CD14-positive monocyte (primary cell): ENCODE measurements around the gene PUM2. TPM values are rescaled to one million over a fixed set of nuclear protein-coding genes. Genes with fewer than 3 reads are reported as not detected.

ENCODE experiments used
- DNase-seq, 3 donors: peaks; one replicate each; pipeline ENCODE4 v3.0.0-alpha.2; 2011 to 2022
- H2AFZ ChIP-seq: 2 replicates; pipeline ENCODE4 v1.6.0; 2012; ENCODE audit warnings: mild to moderate bottlenecking, low read depth, low read length, inconsistent platforms; ENCODE audit not compliant: insufficient read depth, poor library complexity, severe bottlenecking
- H3K27ac ChIP-seq, 2 donors: 1 replicate in 1 of 2; 2 replicates in 1 of 2; pipeline ENCODE4 v1.5.1; 2012 to 2013; ENCODE audit warnings: low read length in 2 of 2, control low read depth in 1 of 2, inconsistent platforms in 1 of 2, low read depth in 1 of 2, mild to moderate bottlenecking in 1 of 2
- H3K27me3 ChIP-seq, 2 donors: one replicate each; pipeline versions ENCODE4 v1.6.0 to v1.6.1; 2011 to 2013; ENCODE audit warnings: low read length in 2 of 2; ENCODE audit not compliant: control insufficient read depth in 2 of 2, insufficient read depth in 2 of 2
- H3K36me3 ChIP-seq, 2 donors: replicated peaks in 1 of 2; 1 replicate in 1 of 2; 2 replicates in 1 of 2; pipeline versions ENCODE4 v1.5.1 to v1.6.1; 2012 to 2013; ENCODE audit warnings: low read length in 2 of 2, control low read depth in 1 of 2, inconsistent platforms in 1 of 2, mild to moderate bottlenecking in 1 of 2; ENCODE audit not compliant: insufficient read depth in 2 of 2, control insufficient read depth in 1 of 2
- H3K4me1 ChIP-seq, 2 donors: 1 replicate in 1 of 2; 2 replicates in 1 of 2; pipeline versions ENCODE4 v1.5.1 to v1.6.1; 2012 to 2013; ENCODE audit warnings: low read length in 2 of 2, control low read depth in 1 of 2, inconsistent platforms in 1 of 2, mild to moderate bottlenecking in 1 of 2, moderate library complexity in 1 of 2; ENCODE audit not compliant: insufficient read depth in 2 of 2, control insufficient read depth in 1 of 2
- H3K4me2 ChIP-seq: replicated peaks from 2 replicates; pipeline ENCODE3; 2012; ENCODE audit warnings: low read length, moderate library complexity, mild to moderate bottlenecking; ENCODE audit not compliant: poor library complexity, severe bottlenecking; ENCODE audit errors: extremely low read depth
- H3K4me3 ChIP-seq, 3 experiments: fragments of 200-600 bp in 1 of 3; sonication (generic) in 1 of 3; replicated peaks in 1 of 3; 1 replicate in 2 of 3; 2 replicates in 1 of 3; pipeline ENCODE4 v1.5.1; 2011 to 2013; ENCODE audit warnings: low read length in 3 of 3, mild to moderate bottlenecking in 3 of 3, control low read depth in 2 of 3, low read depth in 2 of 3, inconsistent platforms in 1 of 3, moderate library complexity in 1 of 3
- H3K79me2 ChIP-seq: 2 replicates; pipeline ENCODE4 v1.6.0; 2012; ENCODE audit warnings: mild to moderate bottlenecking, control low read depth, inconsistent platforms, low read length, moderate library complexity; ENCODE audit not compliant: insufficient read depth
- H3K9ac ChIP-seq: 2 replicates; pipeline ENCODE4 v1.6.0; 2017; ENCODE audit warnings: low read length, mild to moderate bottlenecking; ENCODE audit not compliant: insufficient read depth, poor library complexity, severe bottlenecking
- H3K9me3 ChIP-seq, 2 donors: replicated peaks in 1 of 2; 1 replicate in 1 of 2; 2 replicates in 1 of 2; pipeline versions ENCODE4 v1.5.1 to v1.6.1; 2012 to 2013; ENCODE audit warnings: low read length in 2 of 2, control low read depth in 1 of 2; ENCODE audit not compliant: control insufficient read depth in 1 of 2, insufficient read depth in 1 of 2
- H4K20me1 ChIP-seq: 2 replicates; pipeline ENCODE4 v1.6.0; 2012; ENCODE audit warnings: mild to moderate bottlenecking, low read length, control low read depth, moderate library complexity; ENCODE audit not compliant: insufficient read depth
- H3K27ac Mint-ChIP-seq, 7 donors: one replicate each; pipeline ENCODE4 v1.8.0; 2020; ENCODE audit warnings: mild to moderate bottlenecking in 7 of 7, mixed read lengths in 7 of 7, moderate library complexity in 6 of 7, inconsistent platforms in 2 of 7
- H3K27me3 Mint-ChIP-seq, 3 donors: one replicate each; pipeline ENCODE4 v1.8.0; 2021 to 2022; ENCODE audit warnings: low read depth in 3 of 3, mild to moderate bottlenecking in 3 of 3, mixed read lengths in 3 of 3, moderate library complexity in 3 of 3, inconsistent platforms in 1 of 3
- H3K36me3 Mint-ChIP-seq, 2 donors: one replicate each; pipeline ENCODE4 v1.8.0; 2020; ENCODE audit warnings: mixed read lengths in 2 of 2, inconsistent platforms in 1 of 2, mild to moderate bottlenecking in 1 of 2
- H3K4me1 Mint-ChIP-seq: one replicate; pipeline ENCODE4 v1.8.0; 2020; ENCODE audit warnings: mild to moderate bottlenecking, mixed read lengths
- H3K4me3 Mint-ChIP-seq, 2 donors: one replicate each; pipeline ENCODE4 v1.8.0; 2020; ENCODE audit warnings: mild to moderate bottlenecking in 2 of 2, mixed read lengths in 2 of 2, moderate library complexity in 1 of 2
- H3K9me3 Mint-ChIP-seq, 7 donors: one replicate each; pipeline ENCODE4 v1.8.0; 2020 to 2022; ENCODE audit warnings: mixed read lengths in 7 of 7, mild to moderate bottlenecking in 6 of 7, moderate library complexity in 6 of 7, inconsistent platforms in 2 of 7
- CTCF ChIP-seq: fragments of 200-600 bp; IDR thresholded peaks from one replicate; pipeline ENCODE4 v1.8.0; 2022; ENCODE audit warnings: antibody characterized with exemption, mild to moderate bottlenecking
- WGBS: methylation state at CpG from one replicate; pipeline ENCODE4 v1.1.5; 2013; ENCODE audit warnings: missing lambda C conversion rate; ENCODE audit not compliant: insufficient coverage; 5-methylcytosine and 5-hydroxymethylcytosine counted together
- intact Hi-C, 2 donors: fragments of 100-400 bp; cut with micrococcal nuclease; formaldehyde crosslinking; loops; one replicate each; pipeline versions ENCODE4 v1.15.0 to v1.15.1; 2023
- polyA plus RNA-seq, 3 donors: library from polyadenylated mRNA; depleted of rRNA in 1 of 3; unstranded in 2 of 3; stranded (reverse) in 1 of 3; fragments of 300-500 nt in 2 of 3; fragments of >200 nt in 1 of 3; fragmentation: Illumina TruSeq in 2 of 3; gene quantifications; 1 replicate in 2 of 3; 2 replicates in 1 of 3; pipeline ENCODE4 v1.2.3, GENCODE V29; 2012 to 2021

PUM2 gene
- polyA plus RNA-seq, 3 donors, result 7.2 to 22.4 (median 8.3) TPM

- H3K4me1 ChIP-seq, result no peaks in the 10 kb centered on the region
- H3K4me1 Mint-ChIP-seq, result no peaks in the 10 kb centered on the region
- H3K79me2 ChIP-seq, result no peaks in the 10 kb centered on the region
- H3K27ac ChIP-seq, result no peak overlapping the region
- no peaks in the 10 kb centered on the region for H3K36me3 Mint-ChIP-seq
- H3K27me3 ChIP-seq, result no peaks in the 10 kb centered on the region
- no peak for DNase-seq
- 73% methylated on average over 1 of the region's 2 CpGs for WGBS
- no peaks in the 10 kb centered on the region for H3K9me3 ChIP-seq
- no peak overlapping the region for H3K27ac Mint-ChIP-seq
- no peaks in the 10 kb centered on the region for H3K36me3 ChIP-seq
- no peak overlapping the region for H2AFZ ChIP-seq
- no peaks in the 10 kb centered on the region for H3K9me3 Mint-ChIP-seq
- peaks cover 0 to 7% (median 2%) of the 10 kb centered on the region in 3 donors for H3K27me3 Mint-ChIP-seq
- no peak overlapping the region for H3K4me3 ChIP-seq
- H3K9ac ChIP-seq, result no peak overlapping the region
- TF ChIP-seq CTCF, result no peak
- intact Hi-C loops, result no loop called here
- H3K4me3 Mint-ChIP-seq, result no peak overlapping the region
- no peaks in the 10 kb centered on the region for H4K20me1 ChIP-seq
- H3K4me2 ChIP-seq, result no peak overlapping the region
These were observed 34.3 kb upstream of the PUM2 start for GRCh38 chr2:20384953-20385352.

DNA sequence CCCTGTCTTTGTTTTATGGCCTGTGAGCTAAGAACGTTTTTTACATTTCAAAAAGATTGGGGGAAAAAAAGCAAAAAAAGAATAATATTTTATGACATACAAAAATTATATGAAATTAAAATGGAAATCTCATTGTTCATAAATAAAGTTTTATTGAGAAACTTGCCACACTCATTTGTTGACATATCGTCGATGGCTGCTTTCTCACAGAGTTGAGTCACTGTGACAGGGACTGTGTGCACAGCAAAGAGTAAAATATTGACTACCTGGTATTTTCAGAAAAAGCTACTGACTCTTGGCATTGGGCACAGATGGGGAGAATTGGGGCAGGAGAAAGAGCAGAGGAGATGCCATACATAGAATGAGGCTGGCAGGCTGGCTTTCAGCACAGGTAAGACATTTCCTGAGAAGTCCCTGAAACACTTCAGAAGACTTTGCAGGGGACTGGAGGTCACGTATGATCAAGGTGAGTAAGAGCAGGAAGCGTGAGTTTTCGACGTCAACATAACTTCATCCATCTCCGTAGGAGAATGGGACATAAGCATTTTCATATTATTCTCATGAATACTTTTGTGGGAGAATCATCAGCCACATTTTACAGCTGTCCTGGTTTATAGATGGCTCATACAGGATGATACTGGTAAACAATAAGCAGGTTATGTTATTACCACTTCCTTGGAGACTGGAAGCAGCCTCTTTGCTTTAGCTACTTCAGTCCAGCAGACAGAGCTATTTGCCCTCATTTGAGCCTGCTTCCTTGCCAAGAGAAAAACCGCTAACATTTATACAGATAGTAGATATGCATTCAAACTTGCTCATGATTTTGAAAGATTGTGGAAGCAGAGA, 32.5 kb upstream of the PUM2 start:
- no peak for DNase-seq
- H3K27me3 Mint-ChIP-seq, result peaks cover 0 to 3% (median 3%) of the 10 kb centered on the region in 3 donors
- WGBS, result 86% methylated on average over 1 of the region's 9 CpGs
- Histone ChIP-seq H3K9me3 (no peaks in the 10 kb centered on the region), H4K20me1 (no peaks in the 10 kb centered on the region), H3K4me1 (no peaks in the 10 kb centered on the region), H3K27me3 (no peaks in the 10 kb centered on the region), H3K36me3 (no peaks in the 10 kb centered on the region), H3K79me2 (no peaks in the 10 kb centered on the region), H3K4me3 (no peak overlapping the region), H3K9ac (no peak overlapping the region), H3K4me2 (no peak overlapping the region), H3K27ac (no peak overlapping the region), H2AFZ (no peak overlapping the region)
- peaks cover 0 to 2% (median 0%) of the 10 kb centered on the region in 7 donors for H3K9me3 Mint-ChIP-seq
- TF ChIP-seq CTCF, result no peak
- H3K4me3 Mint-ChIP-seq, result no peak overlapping the region
- no peaks in the 10 kb centered on the region for H3K36me3 Mint-ChIP-seq
- H3K27ac Mint-ChIP-seq, result no peak overlapping the region
- intact Hi-C loops, result no loop called here
- H3K4me1 Mint-ChIP-seq, result no peaks in the 10 kb centered on the region
